Measurements from ENCODE around the gene PCDH15. TPM values are rescaled to one million over a fixed set of nuclear protein-coding genes. Genes with fewer than 3 reads are reported as not detected.

The PCDH15 gene
- total RNA-seq, 4 donors from 2014 or later = 0.32 TPM; not detected in 3

GRCh38 chr10:53983431-53983830 lies 817.6 kb downstream of the PCDH15 start:
- DNase-seq (ENCODE audit: low spot score) = no peak
- no peak for ATAC-seq (ENCODE audit: low FRiP score)
- no peak for TF ChIP-seq CTCF (IDR thresholded peaks at IDR 0.05)

GRCh38 chr10:53980210-53980609 lies 820.8 kb downstream of the PCDH15 start:
- no peak for TF ChIP-seq CTCF (IDR thresholded peaks at IDR 0.05)
- DNase-seq (ENCODE audit: low spot score) (no peak), ATAC-seq (ENCODE audit: low FRiP score) (no peak)

- no peak for ATAC-seq (ENCODE audit: low FRiP score)
- DNase-seq (ENCODE audit: low spot score) = no peak
- no peak for TF ChIP-seq CTCF (IDR thresholded peaks at IDR 0.05)
Measured at GRCh38 chr10:53978301-53978700, 822.7 kb downstream of the PCDH15 start.

GRCh38 chr10:53977267-53977666 lies 823.8 kb downstream of the PCDH15 start:
- ATAC-seq (ENCODE audit: low FRiP score) (no peak), DNase-seq (ENCODE audit: low spot score) (no peak)
- no peak for TF ChIP-seq CTCF (IDR thresholded peaks at IDR 0.05)

- DNase-seq (ENCODE audit: low spot score) (no peak), ATAC-seq (ENCODE audit: low FRiP score) (no peak)
- TF ChIP-seq CTCF (IDR thresholded peaks at IDR 0.05) = no peak
Measured at GRCh38 chr10:53957401-53957800, 843.6 kb downstream of the PCDH15 start.

GRCh38 chr10:53955091-53955490 lies 845.9 kb downstream of the PCDH15 start:
- ATAC-seq (ENCODE audit: low FRiP score) (no peak), DNase-seq (ENCODE audit: low spot score) (no peak)
- TF ChIP-seq CTCF (IDR thresholded peaks at IDR 0.05) = no peak

GRCh38 chr10:53952698-53953630 lies 848.1 kb downstream of the PCDH15 start:
- TF ChIP-seq CTCF (IDR thresholded peaks at IDR 0.05) = no peak
- ATAC-seq (ENCODE audit: low FRiP score) (no peak), DNase-seq (ENCODE audit: low spot score) (no peak)

Data from omental fat pad (tissue), 4 donors.